OCI-LY7 (cell line): Measurements from ENCODE around the gene ULK3. TPM values are rescaled to one million over a fixed set of nuclear protein-coding genes. Genes with fewer than 3 reads are reported as not detected.
A peak's percentile ranks its signal among the peaks of the same experiment; 100 is the strongest.

Experiments
- BruUV-seq: library from RNA; stranded (reverse); fragments of 400-500 nt; replicated peaks from 2 replicates; lab custom pipeline; 2021; lab: Mats Ljungman, UMichigan
- CTCF ChIA-PET: fragments of 300-600 bp; sonication (Branson Sonifier 250); formaldehyde crosslinking; loops from one replicate; lab custom pipeline; 2022; ENCODE audit warnings: antibody characterized with exemption; ENCODE audit not compliant: unreplicated experiment; lab: Charles Lee
- POLR2A ChIA-PET: fragments of 300-600 bp; sonication (Branson Sonifier 250); formaldehyde crosslinking; loops from one replicate; lab custom pipeline; 2022; ENCODE audit warnings: antibody characterized with exemption; lab: Charles Lee
- DNase-seq: peaks from one replicate; pipeline ENCODE4 v3.0.0-alpha.2; 2015; ENCODE audit warnings: low spot score
- H2AFZ ChIP-seq: fragments of 200-600 bp; sonication (generic), shearing (Covaris generic); 2 replicates; pipeline ENCODE4 v1.6.1; 2014; ENCODE audit warnings: mild to moderate bottlenecking, antibody characterized with exemption, low read length, moderate library complexity
- H3K27ac ChIP-seq: fragments of 200-600 bp; sonication (generic); 2 replicates; pipeline ENCODE4 v1.5.1; 2014; ENCODE audit warnings: mixed run types, low read depth, mild to moderate bottlenecking, moderate library complexity, low read length, inconsistent platforms; ENCODE audit not compliant: poor library complexity, severe bottlenecking
- H3K36me3 ChIP-seq: fragments of 200-600 bp; sonication (generic); 2 replicates; pipeline ENCODE4 v1.6.1; 2014; ENCODE audit warnings: mild to moderate bottlenecking, antibody characterized with exemption, low read length, moderate library complexity, mixed read lengths; ENCODE audit not compliant: insufficient read depth
- H3K4me1 ChIP-seq: fragments of 200-600 bp; sonication (generic); 2 replicates; pipeline ENCODE4 v1.5.1; 2014; ENCODE audit warnings: mild to moderate bottlenecking, low read length; ENCODE audit not compliant: insufficient read depth, poor library complexity, severe bottlenecking
- H3K4me2 ChIP-seq: fragments of 200-600 bp; sonication (generic); 2 replicates; pipeline ENCODE4 v1.6.1; 2014; ENCODE audit warnings: mild to moderate bottlenecking, low read length
- H3K4me3 ChIP-seq: fragments of 200-600 bp; sonication (generic); 2 replicates; pipeline ENCODE4 v1.5.1; 2014; ENCODE audit warnings: mild to moderate bottlenecking, low read depth, low read length; ENCODE audit not compliant: poor library complexity, severe bottlenecking
- H3K79me2 ChIP-seq: fragments of 200-600 bp; sonication (generic); 2 replicates; pipeline ENCODE4 v1.6.1; 2016; ENCODE audit warnings: low read depth, mild to moderate bottlenecking, low read length, moderate library complexity, mixed read lengths; ENCODE audit not compliant: insufficient read depth
- H3K9me2 ChIP-seq: fragments of 200-600 bp; sonication (generic); 2 replicates; pipeline ENCODE4 v1.6.1; 2016; ENCODE audit warnings: mild to moderate bottlenecking, low read length, mixed read lengths; ENCODE audit not compliant: insufficient read depth
- H3K9me3 ChIP-seq: fragments of 200-600 bp; sonication (generic); 2 replicates; pipeline ENCODE4 v1.6.1; 2014; ENCODE audit warnings: mild to moderate bottlenecking, mixed run types, low read length, mixed read lengths
- H4K20me1 ChIP-seq: fragments of 200-600 bp; sonication (generic); 2 replicates; pipeline ENCODE4 v1.6.1; 2014; ENCODE audit warnings: mild to moderate bottlenecking, antibody characterized with exemption, low read length, moderate library complexity, mixed read lengths; ENCODE audit not compliant: insufficient read depth
- CTCF ChIP-seq: fragments of 200-600 bp; sonication (generic); conservative IDR thresholded peaks from 2 replicates; pipeline ENCODE4 v1.5.1; 2014; ENCODE audit warnings: mild to moderate bottlenecking, antibody characterized with exemption, low read length, moderate library complexity, mixed read lengths
- EZH2phosphoT487 ChIP-seq: fragments of 200-600 bp; sonication (generic); IDR thresholded peaks from 2 replicates; pipeline ENCODE4 v1.6.1; 2018; ENCODE audit warnings: low read depth, borderline replicate concordance, mild to moderate bottlenecking, mixed run types, antibody characterized with exemption, low read length, moderate library complexity, mixed read lengths
- intact Hi-C: fragments of 100-400 bp; cut with micrococcal nuclease; formaldehyde crosslinking; loops from one replicate; pipeline ENCODE4 v1.10.0; 2022; ENCODE audit not compliant: unreplicated experiment
- total RNA-seq, 2 experiments: library from RNA; depleted of rRNA in 1 of 2; stranded (reverse); fragments of >200 nt in 1 of 2; shearing (Covaris generic) in 1 of 2; gene quantifications; 2 replicates each; pipeline ENCODE4 v1.2.3, GENCODE V29; 2014 to 2022

ULK3 gene
- total RNA-seq, 2 experiments from 2014 or later, result 31.7 to 46.4 TPM

GRCh38 chr15:74795966-74796625, 46.9 kb downstream of the ULK3 start:
- H3K4me1 ChIP-seq, result peaks cover 93% of the 10 kb centered on the region
- H3K4me2 ChIP-seq, result no peak overlapping the region
- peaks cover 38% of the 10 kb centered on the region for H4K20me1 ChIP-seq
- BruUV-seq, result TSS peak; percentile 8
- H3K9me2 ChIP-seq, result no peaks in the 10 kb centered on the region
- H3K27ac ChIP-seq, result no peak overlapping the region
- intact Hi-C loops, result no loop called here
- CTCF ChIA-PET, result interaction anchor here (2.0 kb wide), 1 partner anchor 8 kb away, joined by 6 read pairs; no protein-coding TSS in a partner anchor
- H3K79me2 ChIP-seq, result peaks cover 70% of the 10 kb centered on the region
- no peak for TF ChIP-seq CTCF
- TF ChIP-seq EZH2phosphoT487, result no peak
- peaks cover 92% of the 10 kb centered on the region for H3K36me3 ChIP-seq
- POLR2A ChIA-PET, result interaction anchor here (0.6 to 2.9 kb wide), 3 partner anchors 8 to 657 kb away, joined by 4 to 16 read pairs (median 4); no protein-coding TSS in a partner anchor
- no peak overlapping the region for H2AFZ ChIP-seq
- DNase-seq, result no peak
- H3K9me3 ChIP-seq, result no peaks in the 10 kb centered on the region
- H3K4me3 ChIP-seq, result no peak overlapping the region

- ChIA-PET CTCF (interaction anchor here (3.5 kb wide), 1 partner anchor 15 kb away, joined by 17 read pairs; no protein-coding TSS in a partner anchor), POLR2A (interaction anchor here (3.2 to 11.8 kb wide), 2 partner anchors 11 to 19 kb away, joined by 22 to 221 read pairs; partner anchors contain the start of gene CSK)
- TF ChIP-seq EZH2phosphoT487, result no peak
- no peak for TF ChIP-seq CTCF
- H3K4me3 ChIP-seq, result no peak overlapping the region
- H3K4me2 ChIP-seq, result no peak overlapping the region
- H3K9me2 ChIP-seq, result no peaks in the 10 kb centered on the region
- peaks cover 98% of the 10 kb centered on the region for H3K4me1 ChIP-seq
- H3K9me3 ChIP-seq, result no peaks in the 10 kb centered on the region
- H3K36me3 ChIP-seq, result peaks cover 92% of the 10 kb centered on the region
- no peak overlapping the region for H2AFZ ChIP-seq
- peaks cover 82% of the 10 kb centered on the region for H3K79me2 ChIP-seq
- intact Hi-C loops, result no loop called here
- DNase-seq, result no peak
- H4K20me1 ChIP-seq, result peaks cover 39% of the 10 kb centered on the region
- H3K27ac ChIP-seq, result no peak overlapping the region
- no TSS peak for BruUV-seq
These were observed 48.0 kb downstream of the ULK3 start for GRCh38 chr15:74794970-74795349.
